Left cardiac atrium (tissue), 4 donors: ENCODE results near the gene PPP4R4. TPM values are rescaled to one million over a fixed set of nuclear protein-coding genes. Genes with fewer than 3 reads are reported as not detected.
"Not testable (repeated sequence)": the region's sequence is repeated elsewhere in the genome, so short reads cannot be mapped to it uniquely, and the experiment has no call there.

Experiments
- ATAC-seq, 2 donors: fragments of 200-7000 bp; cut with Tn5 transposase; one replicate each; pipeline ENCODE4 v1.9.1; 2020; ENCODE audit warnings: mild to moderate bottlenecking in 2 of 2, moderate library complexity in 2 of 2
- DNase-seq: peaks from one replicate; pipeline ENCODE4 v3.0.0-alpha.2; 2020
- intact Hi-C, 2 donors: fragments of 100-400 bp; cut with DNase I; formaldehyde crosslinking; loops; one replicate each; pipeline versions ENCODE4 v1.14.1 to v1.15.1; 2022 to 2023
- total RNA-seq, 2 donors: library from RNA; stranded (reverse); fragmentation: NEBNext Ultra II Directional; extraction: Animal tissue kit (Norgen Biotek cat#: 25700); gene quantifications; one replicate each; pipeline ENCODE4 v1.2.1, GENCODE V29; 2021
- donor health status: DM: no; HTN: yes; CAD: no.
- donor health status: DM: no; HTN: yes; CAD: no; lungs with severe emphysema.
- donor health status: DM: yes; HTN: yes; CAD: no.
- donor health status: Dilated cardiomyopathy.

PPP4R4 gene
- total RNA-seq, 2 donors from 2014 or later, result 0.18 to 0.29 TPM

GRCh38 chr14:94142836-94143235 is 31.3 kb upstream of the PPP4R4 start:
- no peak for ATAC-seq

DNA sequence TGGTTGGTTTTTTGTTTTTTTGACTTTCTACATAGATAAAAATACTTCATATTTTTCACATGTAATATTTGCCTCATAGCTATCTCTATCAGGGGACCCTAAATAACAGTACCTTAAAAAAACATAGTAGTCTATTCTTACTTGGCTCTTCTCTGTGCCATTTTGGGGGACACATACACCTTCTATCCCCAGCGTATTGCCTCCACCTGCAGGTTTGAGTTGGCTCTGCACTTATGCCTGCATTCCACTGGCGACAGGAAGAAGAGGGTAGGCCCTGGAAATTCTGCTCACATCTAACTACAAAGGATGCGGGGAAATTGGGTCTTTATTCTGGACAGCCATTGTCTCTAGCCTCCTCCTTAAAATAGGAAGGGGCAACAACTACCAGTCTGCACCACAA is 30.9 kb upstream of the PPP4R4 start:
- DNase-seq (no peak), ATAC-seq (no peak)
- intact Hi-C loops, result no loop called here

More at GRCh38 chr14:94142836-94143235, 31.3 kb upstream of the PPP4R4 start:
- no peak for DNase-seq
- intact Hi-C loops, result no loop called here

GRCh38 chr14:94143711-94144110 is 30.4 kb upstream of the PPP4R4 start:
- DNase-seq (no peak), ATAC-seq (no peak)
- intact Hi-C loops, result no loop called here

GRCh38 chr14:94144765-94145164 is 29.4 kb upstream of the PPP4R4 start:
- no peak for DNase-seq
- no peak for ATAC-seq
- intact Hi-C loops, result no loop called here

- DNase-seq, result no peak
- intact Hi-C loops, result no loop called here
- no peak for ATAC-seq
Observed at GRCh38 chr14:94145902-94146527, 28.1 kb upstream of the PPP4R4 start.

DNA sequence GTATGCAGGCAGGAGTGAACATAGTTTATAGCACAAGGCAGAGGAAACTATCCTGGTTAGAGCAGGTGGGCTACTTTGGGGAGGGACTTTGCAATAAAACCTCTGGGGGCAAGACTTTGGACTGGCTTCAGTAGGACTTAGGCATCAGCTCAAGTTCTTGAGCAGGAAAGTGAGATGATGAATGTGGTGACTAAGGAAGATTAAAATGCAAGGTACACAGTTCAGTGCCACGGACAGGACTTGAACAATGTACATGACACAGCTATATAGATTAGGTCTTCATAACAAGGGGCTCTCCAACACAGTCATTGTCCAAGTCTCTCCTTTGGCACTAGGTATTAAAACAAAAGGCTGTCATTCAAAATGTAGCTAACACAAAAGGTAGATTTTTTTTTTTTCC is 21.4 kb upstream of the PPP4R4 start:
- intact Hi-C loops, result no loop called here
- ATAC-seq (no peak), DNase-seq (no peak)

DNA sequence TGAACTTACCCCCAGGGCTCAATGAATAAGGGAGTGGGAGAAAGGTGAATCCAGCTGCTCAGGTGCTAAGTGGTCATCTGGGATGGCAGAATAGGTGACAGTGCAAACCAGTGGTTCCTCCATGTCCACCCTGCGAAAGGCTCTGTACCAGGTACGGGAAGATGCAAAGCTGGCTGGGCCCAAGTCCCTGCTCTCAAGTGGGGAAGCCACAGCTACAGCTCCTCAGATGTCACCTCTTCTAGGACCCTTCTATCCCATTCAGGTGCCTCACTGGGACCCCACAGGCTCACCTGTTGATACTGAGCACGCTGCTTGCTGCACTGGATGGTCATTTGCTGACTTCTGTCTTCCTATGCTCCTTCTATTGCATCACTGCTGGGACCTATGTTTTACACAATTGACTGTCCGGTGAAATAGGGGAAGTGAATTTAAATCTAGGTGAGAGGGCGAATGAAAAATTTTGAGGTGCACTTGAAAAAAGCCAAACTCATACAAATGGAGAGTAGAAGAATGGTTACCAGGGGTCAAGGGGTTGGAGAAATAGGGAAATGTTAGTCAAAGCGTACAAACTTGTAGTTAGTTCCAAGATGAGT is 20.3 kb upstream of the PPP4R4 start:
- no peak for DNase-seq
- intact Hi-C loops, result no loop called here
- no peak for ATAC-seq

DNA sequence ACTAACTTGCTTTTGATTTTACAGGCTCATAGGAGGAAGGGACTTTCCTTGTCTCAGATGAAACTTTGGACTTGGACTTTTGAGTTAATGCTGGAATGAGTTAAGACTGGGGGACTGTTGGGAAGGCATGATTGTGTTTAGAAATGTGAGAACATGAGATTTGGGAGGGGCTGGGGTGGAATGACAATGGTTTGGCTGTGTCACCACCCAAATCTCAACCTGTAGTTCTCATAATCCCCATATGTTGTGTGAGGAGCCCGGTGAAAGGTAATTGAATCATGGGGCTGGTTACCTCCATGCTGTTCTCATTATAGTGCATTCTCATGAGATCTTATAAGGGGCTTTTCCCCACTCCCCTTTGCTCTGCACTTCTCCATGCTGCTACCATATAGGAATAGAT is 18.0 kb upstream of the PPP4R4 start:
- ATAC-seq, intact Hi-C loops, DNase-seq: not testable (repeated sequence)

GRCh38 chr14:94157197-94157596 is 16.9 kb upstream of the PPP4R4 start:
- DNase-seq (no peak), ATAC-seq (no peak)
- intact Hi-C loops, result no loop called here

GRCh38 chr14:94158239-94158883 is 15.8 kb upstream of the PPP4R4 start:
- intact Hi-C loops, result no loop called here
- ATAC-seq (no peak), DNase-seq (no peak)

- intact Hi-C loops, result no loop called here
- DNase-seq, result no peak
- no peak for ATAC-seq
Observed at GRCh38 chr14:94161058-94161457, 13.1 kb upstream of the PPP4R4 start.

DNA sequence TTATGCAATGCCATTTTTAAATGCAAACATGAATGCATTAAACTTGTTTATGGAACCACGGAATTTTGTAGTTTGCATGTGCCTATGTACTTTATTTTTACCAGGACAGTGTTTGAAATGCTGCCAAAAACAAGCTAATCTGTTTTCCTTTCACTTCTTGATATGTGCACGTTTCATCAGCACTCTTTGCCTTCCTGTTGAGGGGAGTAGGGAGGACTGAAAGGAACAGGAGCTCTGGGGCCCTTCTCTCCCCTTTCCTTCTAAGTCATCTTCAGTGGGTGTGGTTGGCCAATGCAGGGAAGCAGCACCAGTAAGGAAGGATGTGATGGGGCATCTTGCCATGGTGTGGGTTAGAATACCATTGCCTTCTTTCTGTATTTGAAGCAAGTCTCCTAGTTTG is 12.1 kb upstream of the PPP4R4 start:
- peak in 1 of 2 donors; percentile 50 for ATAC-seq
- intact Hi-C loops, result no loop called here
- no peak for DNase-seq

DNA sequence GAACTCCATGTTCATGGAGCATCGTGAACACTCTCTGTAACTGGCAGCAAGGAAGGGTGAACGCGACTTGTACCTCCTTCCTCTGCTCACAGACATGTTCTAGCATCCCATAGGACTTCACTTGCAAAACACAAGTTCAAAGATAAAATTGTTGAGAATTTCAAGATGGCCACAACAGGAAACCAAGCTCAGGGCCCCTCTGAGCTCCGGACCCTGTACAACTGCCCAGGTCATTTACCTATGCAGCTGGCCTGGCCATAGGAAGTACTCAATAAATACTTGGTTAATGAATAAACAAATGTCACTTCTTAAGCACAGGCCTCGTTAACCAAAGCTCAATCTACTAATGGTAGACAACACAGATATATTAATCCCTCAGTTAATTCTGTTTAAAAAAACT is 11.7 kb upstream of the PPP4R4 start:
- DNase-seq (no peak), ATAC-seq (no peak)
- intact Hi-C loops, result no loop called here

- intact Hi-C loops, result no loop called here
- DNase-seq (no peak), ATAC-seq (no peak)
Observed at GRCh38 chr14:94163796-94164195, 10.3 kb upstream of the PPP4R4 start.

DNA sequence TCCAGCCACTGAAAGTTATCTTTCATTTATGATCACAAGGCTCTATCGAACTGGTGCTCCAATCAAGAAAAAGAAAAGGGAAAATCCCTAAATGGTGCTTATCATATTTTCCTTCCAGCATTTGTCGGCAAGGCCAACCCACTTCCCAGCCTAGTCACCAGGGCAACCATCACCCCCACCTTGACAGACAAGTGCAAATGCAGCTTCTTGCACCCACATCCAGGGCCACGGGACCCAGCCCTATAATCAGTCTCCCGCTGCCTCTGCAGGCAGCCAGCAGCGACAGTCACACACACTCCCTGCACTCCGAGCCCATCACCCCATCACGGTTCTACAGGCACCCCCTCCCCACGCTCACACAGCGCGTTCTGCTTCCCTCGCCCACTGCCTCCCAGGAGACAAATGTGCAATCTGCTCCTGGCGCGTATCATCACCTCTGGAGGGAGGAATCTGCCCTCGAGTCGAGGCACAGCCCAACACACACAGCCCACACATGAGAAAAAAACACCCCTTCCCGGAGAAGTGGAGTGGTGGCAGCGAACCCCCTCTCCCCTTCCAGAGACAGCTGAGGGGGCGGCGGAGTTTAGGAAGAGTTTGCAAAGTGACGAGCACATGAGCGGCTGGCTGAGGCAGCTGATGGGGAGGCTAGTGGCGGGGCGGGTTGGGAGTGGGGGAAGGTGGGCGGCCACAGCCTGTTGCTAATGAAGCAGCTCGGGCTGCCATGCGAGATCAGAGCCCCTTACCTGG is 9.3 kb upstream of the PPP4R4 start:
- intact Hi-C loops, result no loop called here
- ATAC-seq (peak in 1 of 2 donors; percentile 53), DNase-seq (no peak)

- no peak for ATAC-seq
- DNase-seq, result no peak
- intact Hi-C loops, result no loop called here
Observed at GRCh38 chr14:94165744-94166143, 8.4 kb upstream of the PPP4R4 start.

DNA sequence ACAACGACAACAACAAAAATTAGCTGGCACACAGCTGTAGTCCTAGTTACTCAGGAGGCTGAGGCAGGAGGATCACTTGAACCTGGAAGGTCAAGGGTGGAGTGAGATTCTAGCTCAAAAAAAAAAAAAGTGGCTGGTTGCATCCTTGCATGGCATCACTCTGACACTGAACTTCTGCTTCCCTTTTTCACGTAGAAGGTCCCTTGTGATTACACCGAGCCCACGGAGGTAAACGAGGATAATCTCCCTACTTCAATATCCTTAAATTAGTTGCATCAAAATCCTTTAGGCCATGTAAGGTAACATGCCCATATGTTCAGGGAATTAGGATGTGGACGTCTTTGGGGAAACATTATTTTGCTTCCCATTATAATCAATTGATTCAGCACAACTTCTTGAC is 4.0 kb upstream of the PPP4R4 start:
- ATAC-seq, result no peak
- intact Hi-C loops, result loop anchor here in 1 of 2 donors (10.0 kb wide), 1 partner anchor 225 kb away; no protein-coding TSS in a partner anchor
- DNase-seq, result no peak

DNA sequence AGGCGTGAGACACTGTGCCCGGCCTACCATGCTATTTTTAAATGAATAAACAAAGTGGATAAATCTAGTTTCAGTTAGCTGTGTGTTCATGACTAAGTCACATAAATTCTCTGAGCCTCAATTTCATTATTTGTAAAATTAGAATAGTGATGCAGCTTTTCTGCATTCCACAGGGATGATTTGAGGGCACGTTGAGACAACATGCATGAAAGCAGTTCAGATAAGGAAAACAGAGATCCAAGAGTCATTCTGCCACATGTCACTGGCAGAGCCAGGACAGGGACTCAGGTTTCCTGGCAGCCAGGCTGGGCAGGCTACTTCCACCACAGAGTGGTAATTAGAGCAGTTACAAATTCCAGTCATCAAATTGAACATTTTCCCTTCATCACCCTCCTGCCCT is 2.9 kb upstream of the PPP4R4 start:
- intact Hi-C loops, result loop anchor here in 1 of 2 donors (10.0 kb wide), 1 partner anchor 226 kb away; no protein-coding TSS in a partner anchor
- ATAC-seq (no peak), DNase-seq (no peak)

- DNase-seq (no peak), ATAC-seq (no peak)
- intact Hi-C loops, result loop anchor here in 1 of 2 donors (10.0 kb wide), 1 partner anchor 228 kb away; no protein-coding TSS in a partner anchor
Observed at GRCh38 chr14:94172545-94172944, 1.6 kb upstream of the PPP4R4 start.

GRCh38 chr14:94173471-94173884 is 644 bp upstream of the PPP4R4 start:
- DNase-seq (peak; percentile 28), ATAC-seq (peak in 1 of 2 donors; percentile 2)
- intact Hi-C loops, result loop anchor here in 1 of 2 donors (10.0 kb wide), 1 partner anchor 229 kb away; no protein-coding TSS in a partner anchor
